A549 (cell line): ENCODE data around the gene KDF1.

Experiments
- CTCF ChIP-seq: fragments of >200 bp; sonication (Bioruptor Twin); formaldehyde crosslinking; IDR thresholded peaks from 3 replicates; pipeline ENCODE4 v1.5.1; 2016
- HOXB5 ChIP-seq: fragments of 250-450 bp; sonication (Bioruptor Pico); IDR thresholded peaks from 2 replicates; pipeline ENCODE4 v1.5.0; 2020; ENCODE audit warnings: mild to moderate bottlenecking, moderate library complexity
- MAX ChIP-seq: IDR thresholded peaks from 2 replicates; pipeline ENCODE4 v1.6.1; 2012
- NR3C1 ChIP-seq: fragments of >200 bp; sonication (Bioruptor Twin); formaldehyde crosslinking; IDR thresholded peaks from 3 replicates; pipeline ENCODE4 v1.6.1; 2017
- POLR2A ChIP-seq: IDR thresholded peaks from 2 replicates; pipeline ENCODE4 v1.6.1; 2012; ENCODE audit warnings: mild to moderate bottlenecking, low read length
- SMC3 ChIP-seq: fragments of >200 bp; sonication (Bioruptor Twin); formaldehyde crosslinking; IDR thresholded peaks from 3 replicates; pipeline ENCODE4 v1.6.1; 2018; ENCODE audit warnings: inconsistent platforms
- USF2 ChIP-seq: fragments of 450-650 bp; IDR thresholded peaks from 2 replicates; pipeline ENCODE4 v1.6.1; 2014; ENCODE audit warnings: antibody characterized with exemption

DNA sequence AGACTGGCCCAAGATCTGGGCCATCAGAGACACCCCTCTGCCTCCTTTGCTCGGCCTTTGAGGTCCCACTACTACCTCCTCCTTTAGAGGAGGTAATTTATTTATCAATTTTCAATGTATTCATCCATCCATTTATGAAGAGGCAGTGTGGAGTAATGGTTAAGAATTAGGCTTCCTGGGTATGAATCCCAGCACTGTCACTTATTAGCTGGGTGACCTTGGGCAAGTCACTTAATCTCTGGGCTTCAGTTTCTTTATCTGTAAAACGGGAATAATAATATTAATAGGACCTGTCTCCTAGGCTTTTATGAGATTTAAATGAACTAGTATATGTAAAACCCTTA lies 48.1 kb downstream of the KDF1 start:
- TF ChIP-seq CTCF (no peak), POLR2A (no peak), SMC3 (no peak), HOXB5 (no peak), NR3C1 (no peak), MAX (no peak), USF2 (no peak)
